Ovary (tissue), 3 donors: ENCODE results near the gene SMG6.
"Not testable (repeated sequence)": the region's sequence is repeated elsewhere in the genome, so short reads cannot be mapped to it uniquely, and the experiment has no call there.

ENCODE experiments used
- POLR2A ChIP-seq: fragments of 450-650 bp; IDR thresholded peaks from one replicate; pipeline ENCODE4 v1.6.1; 2017; ENCODE audit warnings: antibody characterized with exemption, mild to moderate bottlenecking, moderate library complexity
- TF ChIP-seq, protein P1 (sequence below), 3 donors: fragments of 450-650 bp in 2 of 3; fragments of 200-600 bp in 1 of 3; IDR thresholded peaks; one replicate each; pipeline versions ENCODE4 v1.5.1 to v1.8.0; 2016 to 2022; ENCODE audit warnings: antibody characterized with exemption in 3 of 3, mild to moderate bottlenecking in 1 of 3
- donor health status: DM: no; HTN: no; CAD: no.

DNA sequence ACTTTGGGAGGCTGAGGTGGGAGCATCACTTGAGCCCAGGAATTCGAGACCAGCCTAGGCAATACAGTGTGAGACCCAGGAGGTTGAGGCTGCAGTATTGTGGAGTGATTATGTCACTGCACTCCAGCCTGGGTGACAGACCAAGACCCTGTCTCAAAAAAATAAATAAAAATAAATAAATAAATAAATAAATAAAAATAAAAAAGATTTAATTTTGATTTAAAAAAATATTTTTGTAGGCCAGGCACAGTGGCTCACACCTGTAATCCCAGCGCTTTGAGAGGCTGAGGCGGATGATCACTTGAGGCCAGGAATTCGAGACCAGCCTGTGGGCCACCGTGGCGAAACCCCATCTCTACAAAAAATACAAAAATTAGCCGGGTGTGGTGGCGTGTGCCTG, 104.2 kb downstream of the SMG6 start:
- not testable (repeated sequence) for TF ChIP-seq POLR2A
- TF ChIP-seq, protein P1, sequence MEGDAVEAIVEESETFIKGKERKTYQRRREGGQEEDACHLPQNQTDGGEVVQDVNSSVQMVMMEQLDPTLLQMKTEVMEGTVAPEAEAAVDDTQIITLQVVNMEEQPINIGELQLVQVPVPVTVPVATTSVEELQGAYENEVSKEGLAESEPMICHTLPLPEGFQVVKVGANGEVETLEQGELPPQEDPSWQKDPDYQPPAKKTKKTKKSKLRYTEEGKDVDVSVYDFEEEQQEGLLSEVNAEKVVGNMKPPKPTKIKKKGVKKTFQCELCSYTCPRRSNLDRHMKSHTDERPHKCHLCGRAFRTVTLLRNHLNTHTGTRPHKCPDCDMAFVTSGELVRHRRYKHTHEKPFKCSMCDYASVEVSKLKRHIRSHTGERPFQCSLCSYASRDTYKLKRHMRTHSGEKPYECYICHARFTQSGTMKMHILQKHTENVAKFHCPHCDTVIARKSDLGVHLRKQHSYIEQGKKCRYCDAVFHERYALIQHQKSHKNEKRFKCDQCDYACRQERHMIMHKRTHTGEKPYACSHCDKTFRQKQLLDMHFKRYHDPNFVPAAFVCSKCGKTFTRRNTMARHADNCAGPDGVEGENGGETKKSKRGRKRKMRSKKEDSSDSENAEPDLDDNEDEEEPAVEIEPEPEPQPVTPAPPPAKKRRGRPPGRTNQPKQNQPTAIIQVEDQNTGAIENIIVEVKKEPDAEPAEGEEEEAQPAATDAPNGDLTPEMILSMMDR (IDR thresholded peaks at IDR 0.05), result not testable (repeated sequence)
